ENCODE results near the gene PARM1. TPM values are rescaled to one million over a fixed set of nuclear protein-coding genes. Genes with fewer than 3 reads are reported as not detected.

PARM1 gene
- total and polyA plus RNA-seq, 9 of the 15 experiments (the other 6 are each of a cell fraction or from before 2014, with no cell fraction given): 0.07 TPM; not detected in 8

GRCh38 chr4:74967324-74967723 lies 34.4 kb downstream of the PARM1 start:
- no peaks in the 10 kb centered on the region for H3K79me2 ChIP-seq (ENCODE audit: control insufficient read depth, insufficient read depth, low read length)
- intact Hi-C loops (cut with micrococcal nuclease) (no loop called here), in situ Hi-C loops (cut with MboI) (no loop called here)
- no TSS peak for BruUV-seq (replicated peaks)
- H3K9me3 ChIP-seq (replicated peaks; ENCODE audit: control insufficient read depth, insufficient read depth, low read depth, low read length): no peaks in the 10 kb centered on the region
- 0% methylated on average over 3 of the region's 3 CpGs for WGBS (ENCODE audit: insufficient coverage, low coverage, missing lambda C conversion rate)
- no peaks in the 10 kb centered on the region for H3K36me3 ChIP-seq (ENCODE audit: control insufficient read depth, insufficient read depth, low read length)
- H2AFZ ChIP-seq (ENCODE audit: low read depth, low read length): no peak overlapping the region
- DNase-seq (ENCODE audit: extremely low read depth in 1 of 4, low spot score in 3 of 4) (no peak), ATAC-seq (no peak), FAIRE-seq (no peak)
- no peaks in the 10 kb centered on the region for H3K4me1 ChIP-seq (replicated peaks in 1 of 2; ENCODE audit: control insufficient read depth in 2 of 2, insufficient read depth in 2 of 2, low read length in 2 of 2)
- no peaks in the 10 kb centered on the region for H3K27me3 ChIP-seq (ENCODE audit: control insufficient read depth in 2 of 2, insufficient read depth in 2 of 2, low read length in 2 of 2)
- no peak overlapping the region for H3K4me3 ChIP-seq
- no peak overlapping the region for H3K27ac ChIP-seq (ENCODE audit: extremely low read depth, low read depth, low read length)
- no peaks in the 10 kb centered on the region for H3K9me1 ChIP-seq (ENCODE audit: control insufficient read depth, insufficient read depth, low read length)
- 0 out of 2 replicates have a peak, but pooled peaks cover 3% of the 10 kb centered on the region for H4K20me1 ChIP-seq (replicated peaks; ENCODE audit: control insufficient read depth, insufficient read depth, low read length)
- no peak for TF ChIP-seq IRF1 (CRISPR knock-in tag; IDR thresholded peaks at IDR 0.05; ENCODE audit: borderline replicate concordance)
- no peak for TF ChIP-seq ATF2 (CRISPR knock-in tag; IDR thresholded peaks at IDR 0.05)
- TF ChIP-seq SMAD2 (IDR thresholded peaks at IDR 0.05; ENCODE audit: low read depth, low read length): no peak
- no peak for TF ChIP-seq HMGN3 (IDR thresholded peaks at IDR 0.05; ENCODE audit: borderline replicate concordance, extremely low read depth, insufficient read length, low read depth, low read length)
- ChIA-PET CTCF (ENCODE audit: low intra/inter-chr PET ratio) (interaction anchor here (0.6 kb wide), 1 partner anchor 554 kb away, joined by 3 read pairs; no protein-coding TSS in a partner anchor), POLR2A (no interaction called here)
- no peak overlapping the region for H3K9ac ChIP-seq (ENCODE audit: insufficient read depth in 1 of 2, low read depth in 2 of 2, low read length in 2 of 2)
- no peak overlapping the region for H3K4me2 ChIP-seq (ENCODE audit: insufficient read depth, low read length)
